ENCODE measurements around the gene EMD.

Gene EMD

GRCh38 chrX:154413142-154413541, 34.0 kb downstream of the EMD start:
- H3K79me2 ChIP-seq (ENCODE audit: insufficient read depth, low read length) = peaks cover 8% of the 10 kb centered on the region; the same call in 1 of the 2 replicates
- H4K20me1 ChIP-seq (ENCODE audit: insufficient read depth, low read length, poor library complexity, severe bottlenecking) = no peaks in the 10 kb centered on the region
- no peak overlapping the region for H2AFZ ChIP-seq (ENCODE audit: low read length)
- no peaks in the 10 kb centered on the region for H3K27me3 ChIP-seq (ENCODE audit: insufficient read depth, low read length, poor library complexity, severe bottlenecking)
- H3K4me3 ChIP-seq (ENCODE audit: low read length, poor library complexity, severe bottlenecking) = peak overlapping the region; percentile 92
- H3K9ac ChIP-seq (ENCODE audit: low read depth, low read length, poor library complexity, severe bottlenecking) = peak overlapping the region; percentile 93
- H3K9me2 ChIP-seq (replicated peaks; ENCODE audit: low read depth, low read length) = no peaks in the 10 kb centered on the region
- no peak for TF ChIP-seq EZH2phosphoT487 (IDR thresholded peaks at IDR 0.05; ENCODE audit: borderline replicate concordance)
- TF ChIP-seq, protein P1, sequence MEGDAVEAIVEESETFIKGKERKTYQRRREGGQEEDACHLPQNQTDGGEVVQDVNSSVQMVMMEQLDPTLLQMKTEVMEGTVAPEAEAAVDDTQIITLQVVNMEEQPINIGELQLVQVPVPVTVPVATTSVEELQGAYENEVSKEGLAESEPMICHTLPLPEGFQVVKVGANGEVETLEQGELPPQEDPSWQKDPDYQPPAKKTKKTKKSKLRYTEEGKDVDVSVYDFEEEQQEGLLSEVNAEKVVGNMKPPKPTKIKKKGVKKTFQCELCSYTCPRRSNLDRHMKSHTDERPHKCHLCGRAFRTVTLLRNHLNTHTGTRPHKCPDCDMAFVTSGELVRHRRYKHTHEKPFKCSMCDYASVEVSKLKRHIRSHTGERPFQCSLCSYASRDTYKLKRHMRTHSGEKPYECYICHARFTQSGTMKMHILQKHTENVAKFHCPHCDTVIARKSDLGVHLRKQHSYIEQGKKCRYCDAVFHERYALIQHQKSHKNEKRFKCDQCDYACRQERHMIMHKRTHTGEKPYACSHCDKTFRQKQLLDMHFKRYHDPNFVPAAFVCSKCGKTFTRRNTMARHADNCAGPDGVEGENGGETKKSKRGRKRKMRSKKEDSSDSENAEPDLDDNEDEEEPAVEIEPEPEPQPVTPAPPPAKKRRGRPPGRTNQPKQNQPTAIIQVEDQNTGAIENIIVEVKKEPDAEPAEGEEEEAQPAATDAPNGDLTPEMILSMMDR (conservative IDR thresholded peaks at IDR 0.05; ENCODE audit: low read length) = no peak
- H3F3A ChIP-seq (ENCODE audit: low read depth) = no peaks in the 10 kb centered on the region
- no peaks in the 10 kb centered on the region for H3K36me3 ChIP-seq (ENCODE audit: insufficient read depth, low read length)
- peak overlapping the region; percentile 84 for H3K4me2 ChIP-seq (ENCODE audit: low read depth, low read length, poor library complexity, severe bottlenecking)
- no peaks in the 10 kb centered on the region for H3K9me3 ChIP-seq (ENCODE audit: insufficient read depth, low read depth, low read length)
- no peaks in the 10 kb centered on the region for H3K4me1 ChIP-seq (ENCODE audit: insufficient read depth, low read length, poor library complexity, severe bottlenecking)

GRCh38 chrX:154417157-154417556, 38.1 kb downstream of the EMD start:
- Histone ChIP-seq H3K36me3 (ENCODE audit: insufficient read depth, low read length) (no peaks in the 10 kb centered on the region), H3K4me3 (ENCODE audit: low read length, poor library complexity, severe bottlenecking) (no peak overlapping the region), H3K9me2 (replicated peaks; ENCODE audit: low read depth, low read length) (no peaks in the 10 kb centered on the region), H3K4me2 (ENCODE audit: low read depth, low read length, poor library complexity, severe bottlenecking) (no peak overlapping the region), H3K4me1 (ENCODE audit: insufficient read depth, low read length, poor library complexity, severe bottlenecking) (no peaks in the 10 kb centered on the region), H3K27me3 (ENCODE audit: insufficient read depth, low read length, poor library complexity, severe bottlenecking) (no peaks in the 10 kb centered on the region), H4K20me1 (ENCODE audit: insufficient read depth, low read length, poor library complexity, severe bottlenecking) (no peaks in the 10 kb centered on the region), H2AFZ (ENCODE audit: low read length) (no peak overlapping the region), H3K79me2 (ENCODE audit: insufficient read depth, low read length) (peaks cover 8% of the 10 kb centered on the region; the same call in 1 of the 2 replicates), H3K9ac (ENCODE audit: low read depth, low read length, poor library complexity, severe bottlenecking) (no peak overlapping the region), H3F3A (ENCODE audit: low read depth) (no peaks in the 10 kb centered on the region), H3K9me3 (ENCODE audit: insufficient read depth, low read depth, low read length) (no peaks in the 10 kb centered on the region)
- TF ChIP-seq EZH2phosphoT487 (IDR thresholded peaks at IDR 0.05; ENCODE audit: borderline replicate concordance) = no peak
- TF ChIP-seq, protein P1 (conservative IDR thresholded peaks at IDR 0.05; ENCODE audit: low read length) = no peak

DNA sequence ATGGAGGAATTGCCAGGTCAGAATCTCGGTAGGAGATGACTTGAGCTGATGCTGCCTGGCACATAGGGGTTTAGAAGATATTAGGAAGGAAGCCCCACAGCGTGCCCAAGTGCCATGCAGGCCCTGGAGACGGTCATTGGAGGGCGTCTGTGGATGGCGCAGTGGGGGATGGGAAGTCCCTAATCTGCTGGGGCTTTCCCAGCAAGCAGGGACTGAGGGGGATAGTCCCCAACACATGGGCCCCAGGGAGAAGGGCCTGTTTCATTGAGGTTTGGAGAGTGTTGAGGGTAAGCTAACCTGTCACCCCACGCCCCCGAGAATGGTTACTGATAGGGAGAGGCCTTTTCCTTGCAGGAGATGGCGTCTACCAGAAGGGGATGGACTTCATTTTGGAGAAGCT, 40.1 kb downstream of the EMD start:
- H3F3A ChIP-seq (ENCODE audit: low read depth) = no peaks in the 10 kb centered on the region
- H3K4me2 ChIP-seq (ENCODE audit: low read depth, low read length, poor library complexity, severe bottlenecking) = no peak overlapping the region
- no peak overlapping the region for H3K4me3 ChIP-seq (ENCODE audit: low read length, poor library complexity, severe bottlenecking)
- H2AFZ ChIP-seq (ENCODE audit: low read length) = no peak overlapping the region
- TF ChIP-seq EZH2phosphoT487 (IDR thresholded peaks at IDR 0.05; ENCODE audit: borderline replicate concordance) = no peak
- TF ChIP-seq, protein P1 (conservative IDR thresholded peaks at IDR 0.05; ENCODE audit: low read length) = no peak
- H3K4me1 ChIP-seq (ENCODE audit: insufficient read depth, low read length, poor library complexity, severe bottlenecking) = no peaks in the 10 kb centered on the region
- no peaks in the 10 kb centered on the region for H4K20me1 ChIP-seq (ENCODE audit: insufficient read depth, low read length, poor library complexity, severe bottlenecking)
- H3K9me3 ChIP-seq (ENCODE audit: insufficient read depth, low read depth, low read length) = no peaks in the 10 kb centered on the region
- H3K79me2 ChIP-seq (ENCODE audit: insufficient read depth, low read length) = no peaks in the 10 kb centered on the region
- H3K36me3 ChIP-seq (ENCODE audit: insufficient read depth, low read length) = no peaks in the 10 kb centered on the region
- H3K27me3 ChIP-seq (ENCODE audit: insufficient read depth, low read length, poor library complexity, severe bottlenecking) = no peaks in the 10 kb centered on the region
- no peak overlapping the region for H3K9ac ChIP-seq (ENCODE audit: low read depth, low read length, poor library complexity, severe bottlenecking)
- H3K9me2 ChIP-seq (replicated peaks; ENCODE audit: low read depth, low read length) = no peaks in the 10 kb centered on the region
